Dendritic cell treated with granulocyte-macrophage colony-stimulating factor and Interleukin-4, amounts not matched to agents 40 ng/mL and 50 ng/mL, for 4 days (primary cell): ENCODE measurements around the gene MID1.

ENCODE experiments used
- H3K27ac Mint-ChIP-seq: one replicate; pipeline ENCODE4 v1.8.0; 2022; ENCODE audit warnings: mild to moderate bottlenecking, mixed read lengths
- H3K27me3 Mint-ChIP-seq: one replicate; pipeline ENCODE4 v1.8.0; 2022; ENCODE audit warnings: mild to moderate bottlenecking, mixed read lengths
- H3K36me3 Mint-ChIP-seq: one replicate; pipeline ENCODE4 v1.8.0; 2022; ENCODE audit warnings: low read depth, mixed read lengths
- H3K4me1 Mint-ChIP-seq: one replicate; pipeline ENCODE4 v1.8.0; 2022; ENCODE audit warnings: low read depth, mixed read lengths
- H3K4me3 Mint-ChIP-seq: one replicate; pipeline ENCODE4 v1.8.0; 2022; ENCODE audit warnings: mild to moderate bottlenecking, moderate library complexity, mixed read lengths
- H3K9me3 Mint-ChIP-seq: one replicate; pipeline ENCODE4 v1.8.0; 2022; ENCODE audit warnings: mixed read lengths
- intact Hi-C: fragments of 100-400 bp; cut with micrococcal nuclease; formaldehyde crosslinking; loops from one replicate; pipeline ENCODE4 v1.15.0; 2022

Gene MID1, protein sequence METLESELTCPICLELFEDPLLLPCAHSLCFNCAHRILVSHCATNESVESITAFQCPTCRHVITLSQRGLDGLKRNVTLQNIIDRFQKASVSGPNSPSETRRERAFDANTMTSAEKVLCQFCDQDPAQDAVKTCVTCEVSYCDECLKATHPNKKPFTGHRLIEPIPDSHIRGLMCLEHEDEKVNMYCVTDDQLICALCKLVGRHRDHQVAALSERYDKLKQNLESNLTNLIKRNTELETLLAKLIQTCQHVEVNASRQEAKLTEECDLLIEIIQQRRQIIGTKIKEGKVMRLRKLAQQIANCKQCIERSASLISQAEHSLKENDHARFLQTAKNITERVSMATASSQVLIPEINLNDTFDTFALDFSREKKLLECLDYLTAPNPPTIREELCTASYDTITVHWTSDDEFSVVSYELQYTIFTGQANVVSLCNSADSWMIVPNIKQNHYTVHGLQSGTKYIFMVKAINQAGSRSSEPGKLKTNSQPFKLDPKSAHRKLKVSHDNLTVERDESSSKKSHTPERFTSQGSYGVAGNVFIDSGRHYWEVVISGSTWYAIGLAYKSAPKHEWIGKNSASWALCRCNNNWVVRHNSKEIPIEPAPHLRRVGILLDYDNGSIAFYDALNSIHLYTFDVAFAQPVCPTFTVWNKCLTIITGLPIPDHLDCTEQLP

DNA sequence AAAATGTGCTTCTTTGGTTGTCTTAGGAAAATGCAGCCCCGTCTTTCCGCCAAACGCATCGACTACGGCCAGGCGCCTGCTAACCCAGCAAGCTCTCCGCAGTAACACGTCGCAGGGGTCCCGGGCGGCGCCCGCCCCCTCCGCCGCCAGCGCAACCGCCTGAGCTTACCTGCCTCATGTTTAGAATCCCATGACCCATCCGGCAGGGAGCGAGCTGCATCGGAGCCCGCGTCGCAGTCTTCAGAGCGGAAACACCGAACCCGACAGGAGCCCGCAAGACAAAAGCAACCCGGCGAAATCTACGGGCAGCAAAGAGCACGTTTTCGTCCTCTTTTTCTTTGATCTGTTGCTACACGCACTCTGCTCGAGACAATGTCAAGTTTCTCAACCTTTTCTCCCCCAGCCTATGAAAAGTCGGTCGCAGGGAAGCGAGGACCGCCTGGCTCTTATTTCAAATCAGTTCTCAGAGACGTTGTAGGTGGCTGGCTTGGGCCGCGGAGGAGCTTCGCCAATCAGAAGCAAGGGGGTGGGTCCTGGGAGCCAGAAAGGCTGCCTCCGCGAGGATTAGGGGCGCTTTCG lies at the start of gene MID1:
Gene MID1 (minus strand): TSS at position 465 of the 579 bp plus-strand sequence. CDS start 53,038 bp downstream, outside the sequence.
- Mint-ChIP-seq H3K27me3 (peaks cover 57% of the 10 kb centered on the region), H3K9me3 (no peaks in the 10 kb centered on the region), H3K4me1 (peaks cover 11% of the 10 kb centered on the region), H3K36me3 (no peaks in the 10 kb centered on the region), H3K27ac (no peak within 1 kb of the TSS), H3K4me3 (peak within 1 kb of the TSS; percentile 75)
- intact Hi-C loops = no loop called here

DNA sequence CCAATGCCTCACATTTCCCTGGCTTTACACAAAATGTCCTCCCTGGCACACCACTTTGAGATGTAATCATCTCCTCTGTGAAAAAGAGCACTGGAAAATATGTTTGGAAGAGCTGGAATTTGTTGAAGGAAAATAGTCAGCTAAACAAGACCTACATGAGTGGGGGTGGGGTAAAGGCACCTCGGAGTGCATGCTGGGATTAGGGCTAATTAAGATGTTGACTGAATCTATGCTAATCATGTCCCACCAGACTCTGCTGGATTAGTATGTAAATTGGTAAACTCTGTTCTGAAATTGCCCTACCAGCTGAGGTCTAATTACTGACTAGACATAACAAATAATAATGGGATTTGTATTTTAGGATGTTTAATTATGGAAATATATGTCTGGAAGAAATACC lies 46.8 kb upstream of the MID1 start:
- H3K4me3 Mint-ChIP-seq = no peak overlapping the region
- H3K27ac Mint-ChIP-seq = no peak overlapping the region
- no peaks in the 10 kb centered on the region for H3K36me3 Mint-ChIP-seq
- intact Hi-C loops = no loop called here
- no peaks in the 10 kb centered on the region for H3K4me1 Mint-ChIP-seq
- H3K9me3 Mint-ChIP-seq = no peaks in the 10 kb centered on the region
- H3K27me3 Mint-ChIP-seq = no peaks in the 10 kb centered on the region

DNA sequence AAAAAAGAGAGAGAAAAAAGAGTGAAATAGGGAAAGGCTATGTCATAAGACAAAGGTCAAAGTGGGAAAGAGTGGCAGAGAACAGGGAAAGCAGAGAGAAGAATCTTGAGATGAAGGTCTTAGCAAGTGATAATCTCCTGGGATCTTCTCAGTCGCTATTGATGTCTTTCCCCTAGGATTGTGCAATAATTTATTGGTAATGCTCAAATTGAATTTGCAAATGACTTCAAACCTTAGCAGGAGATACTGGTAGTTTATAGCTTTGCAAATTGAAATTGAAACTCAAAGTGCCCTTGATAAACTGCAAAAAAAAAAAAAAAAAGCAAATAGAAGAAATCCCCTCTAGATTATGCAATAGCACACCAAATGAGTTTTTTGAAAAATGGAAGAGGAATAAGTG lies 45.7 kb upstream of the MID1 start:
- Mint-ChIP-seq H3K4me3 (no peak overlapping the region), H3K36me3 (no peaks in the 10 kb centered on the region), H3K27ac (no peak overlapping the region), H3K9me3 (no peaks in the 10 kb centered on the region), H3K4me1 (no peaks in the 10 kb centered on the region), H3K27me3 (no peaks in the 10 kb centered on the region)
- intact Hi-C loops = no loop called here

DNA sequence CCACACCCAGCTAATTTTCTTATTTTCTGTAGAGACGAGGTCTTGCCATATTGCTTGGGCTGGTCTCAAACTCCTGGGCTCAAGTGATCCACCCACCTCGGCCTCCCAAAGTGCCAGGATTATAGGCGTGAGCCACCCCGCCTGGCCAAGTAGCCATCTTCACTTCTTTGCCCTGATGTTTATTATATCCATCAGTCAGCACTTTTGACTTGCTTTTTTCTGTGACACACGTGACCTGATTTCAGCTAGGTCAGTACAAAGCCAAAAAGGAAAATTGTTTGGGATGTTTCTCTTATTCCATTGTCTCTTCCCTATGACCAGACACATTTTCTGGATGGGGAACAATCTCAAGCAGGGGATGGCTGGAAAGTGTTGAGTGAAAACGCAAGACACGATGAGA lies 45.3 kb upstream of the MID1 start:
- Mint-ChIP-seq H3K36me3 (no peaks in the 10 kb centered on the region), H3K4me1 (no peaks in the 10 kb centered on the region), H3K4me3 (no peak overlapping the region), H3K27ac (no peak overlapping the region), H3K27me3 (no peaks in the 10 kb centered on the region), H3K9me3 (no peaks in the 10 kb centered on the region)
- intact Hi-C loops = no loop called here

DNA sequence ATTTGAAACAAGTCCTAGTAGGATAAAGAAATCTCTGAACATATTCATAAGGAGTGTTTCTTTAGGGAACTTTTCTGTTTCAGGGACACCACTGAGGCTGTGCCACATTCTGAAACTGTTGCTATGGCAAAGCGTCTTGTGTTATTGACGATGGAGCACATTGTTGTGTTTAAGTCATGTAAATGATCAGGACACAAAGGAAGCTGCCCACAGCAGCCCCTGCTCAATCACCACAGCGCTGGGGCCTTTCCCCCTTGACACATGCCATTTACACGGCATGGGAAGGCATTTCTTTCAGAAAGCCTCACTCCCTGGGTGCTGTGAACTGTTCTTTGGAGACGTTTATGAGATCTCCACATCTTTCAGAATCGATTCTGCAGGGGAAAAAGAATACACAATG lies 39.8 kb upstream of the MID1 start:
- no peak overlapping the region for H3K4me3 Mint-ChIP-seq
- H3K27ac Mint-ChIP-seq = no peak overlapping the region
- no peaks in the 10 kb centered on the region for H3K9me3 Mint-ChIP-seq
- no peaks in the 10 kb centered on the region for H3K4me1 Mint-ChIP-seq
- H3K27me3 Mint-ChIP-seq = no peaks in the 10 kb centered on the region
- intact Hi-C loops = no loop called here
- H3K36me3 Mint-ChIP-seq = no peaks in the 10 kb centered on the region

DNA sequence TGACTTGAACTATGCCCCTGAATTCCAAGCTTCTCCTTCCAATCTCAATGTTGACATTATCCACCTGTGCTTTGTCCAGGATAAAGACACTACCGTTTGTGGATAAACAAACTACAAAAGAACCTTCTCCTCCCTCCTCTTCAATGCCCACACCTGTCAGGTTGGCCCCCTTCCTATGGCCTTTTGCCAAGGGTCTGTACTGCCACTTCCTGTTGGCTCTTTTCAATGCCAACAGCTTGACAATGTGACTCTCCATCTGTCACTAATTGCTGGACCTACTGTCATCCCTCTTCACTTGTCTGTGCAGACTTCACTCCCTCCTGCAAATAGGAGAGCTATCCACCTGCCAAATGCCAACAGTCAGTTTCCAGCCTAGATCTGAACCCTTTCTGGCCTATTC lies 35.8 kb upstream of the MID1 start:
- Mint-ChIP-seq H3K27ac (no peak overlapping the region), H3K27me3 (no peaks in the 10 kb centered on the region), H3K4me1 (no peaks in the 10 kb centered on the region), H3K9me3 (no peaks in the 10 kb centered on the region), H3K36me3 (no peaks in the 10 kb centered on the region), H3K4me3 (no peak overlapping the region)
- intact Hi-C loops = no loop called here

DNA sequence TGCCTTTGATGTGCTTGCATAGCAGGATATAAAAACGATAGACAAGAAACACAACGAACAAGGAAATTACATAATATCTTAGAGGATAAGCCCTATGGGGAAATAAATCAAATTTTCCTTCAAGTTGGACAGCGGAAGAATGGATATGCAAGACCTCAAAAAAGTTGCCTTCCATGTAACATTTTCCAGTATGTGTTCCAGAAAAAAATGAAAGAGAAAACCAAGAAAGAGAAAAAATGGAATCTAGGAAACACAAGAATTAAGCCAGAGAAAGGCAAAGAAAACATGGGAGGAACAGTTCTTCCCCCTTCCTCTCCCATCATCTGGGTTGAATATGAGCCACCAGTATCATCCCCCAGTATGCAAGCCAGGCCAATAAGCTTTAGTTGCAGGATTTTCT lies 34.6 kb upstream of the MID1 start:
- no peak overlapping the region for H3K4me3 Mint-ChIP-seq
- intact Hi-C loops = no loop called here
- no peaks in the 10 kb centered on the region for H3K4me1 Mint-ChIP-seq
- no peak overlapping the region for H3K27ac Mint-ChIP-seq
- H3K27me3 Mint-ChIP-seq = no peaks in the 10 kb centered on the region
- H3K9me3 Mint-ChIP-seq = no peaks in the 10 kb centered on the region
- no peaks in the 10 kb centered on the region for H3K36me3 Mint-ChIP-seq

DNA sequence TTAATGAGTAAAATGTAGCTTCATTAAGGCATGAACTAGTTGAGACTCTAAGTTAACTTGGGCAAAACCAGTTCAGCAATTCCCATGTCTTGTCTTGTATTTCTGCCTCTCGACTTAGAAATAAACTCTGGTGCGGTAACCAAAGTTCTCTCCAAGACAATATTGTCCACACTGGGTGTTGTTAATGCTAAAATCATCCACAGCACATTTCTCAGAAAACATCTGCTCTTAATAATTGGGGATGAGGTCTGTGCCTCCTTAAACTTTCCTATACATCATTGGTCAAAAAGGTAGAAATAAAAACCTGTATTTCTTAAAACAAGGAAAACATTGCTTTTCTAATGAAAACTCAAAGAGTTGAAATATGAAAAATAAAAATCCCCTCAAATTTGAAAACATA lies 32.9 kb upstream of the MID1 start:
- Mint-ChIP-seq H3K27me3 (no peaks in the 10 kb centered on the region), H3K36me3 (no peaks in the 10 kb centered on the region), H3K27ac (no peak overlapping the region), H3K4me3 (no peak overlapping the region), H3K9me3 (no peaks in the 10 kb centered on the region), H3K4me1 (no peaks in the 10 kb centered on the region)
- intact Hi-C loops = no loop called here

DNA sequence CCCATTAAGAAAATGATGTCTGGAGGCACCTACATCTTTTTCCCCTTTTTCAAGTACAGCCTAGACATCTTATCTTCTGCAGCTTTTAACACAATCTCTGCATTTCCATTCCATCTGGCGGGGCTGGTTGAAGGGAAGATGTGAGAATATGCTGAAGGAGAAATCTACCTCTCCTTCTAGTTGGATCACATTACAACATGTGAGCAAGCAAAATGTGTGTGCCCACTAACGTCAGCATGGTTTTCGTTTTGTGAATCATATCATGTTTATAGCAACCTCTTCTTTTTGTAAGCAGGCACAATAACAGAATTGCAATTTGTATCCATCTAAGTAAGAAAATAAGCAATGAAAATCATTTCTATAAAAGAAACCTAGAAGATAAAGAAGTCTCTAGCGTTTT lies 28.9 kb upstream of the MID1 start:
- Mint-ChIP-seq H3K27me3 (no peaks in the 10 kb centered on the region), H3K36me3 (no peaks in the 10 kb centered on the region), H3K9me3 (no peaks in the 10 kb centered on the region), H3K4me3 (no peak overlapping the region), H3K27ac (no peak overlapping the region), H3K4me1 (no peaks in the 10 kb centered on the region)
- intact Hi-C loops = no loop called here

DNA sequence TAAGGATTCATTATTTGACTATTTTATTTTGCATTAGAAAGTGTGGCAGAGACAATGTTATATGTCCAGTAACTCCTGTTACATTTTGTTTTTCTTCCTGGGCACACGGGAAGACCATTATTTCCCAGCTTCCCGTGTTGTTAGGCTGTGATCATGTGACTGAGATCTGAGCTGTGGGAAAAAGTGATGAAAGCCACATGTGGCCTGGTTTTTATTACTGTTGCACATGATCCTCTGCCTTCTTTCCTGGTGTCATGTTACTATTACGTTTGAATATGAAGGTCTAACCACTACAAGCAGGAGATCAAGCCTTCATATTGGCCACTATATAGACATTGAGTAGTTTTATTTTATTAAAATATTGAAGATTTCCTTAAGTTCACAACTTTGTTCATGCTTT lies 28.2 kb upstream of the MID1 start:
- no peaks in the 10 kb centered on the region for H3K36me3 Mint-ChIP-seq
- H3K27ac Mint-ChIP-seq = no peak overlapping the region
- no peak overlapping the region for H3K4me3 Mint-ChIP-seq
- H3K9me3 Mint-ChIP-seq = no peaks in the 10 kb centered on the region
- intact Hi-C loops = no loop called here
- H3K4me1 Mint-ChIP-seq = no peaks in the 10 kb centered on the region
- no peaks in the 10 kb centered on the region for H3K27me3 Mint-ChIP-seq

DNA sequence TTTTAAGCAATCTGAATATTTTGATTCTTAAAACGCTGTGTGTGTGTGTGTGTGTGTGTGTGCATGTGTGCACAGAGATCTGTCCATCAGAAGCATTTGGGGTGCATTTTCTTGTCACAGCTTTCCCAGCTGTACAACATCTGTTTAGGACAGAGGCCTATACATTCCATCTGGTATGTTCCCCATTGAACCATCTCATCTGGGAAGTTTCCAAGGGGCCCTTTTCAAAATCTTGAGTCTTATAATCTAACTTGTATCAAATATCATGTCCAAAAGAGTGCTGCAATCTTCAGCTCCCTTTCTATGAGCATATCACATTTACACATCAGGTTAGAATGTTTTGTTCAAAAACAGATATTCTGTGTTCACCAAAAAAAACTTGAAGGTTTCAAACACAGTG lies 16.5 kb upstream of the MID1 start:
- intact Hi-C loops = no loop called here

DNA sequence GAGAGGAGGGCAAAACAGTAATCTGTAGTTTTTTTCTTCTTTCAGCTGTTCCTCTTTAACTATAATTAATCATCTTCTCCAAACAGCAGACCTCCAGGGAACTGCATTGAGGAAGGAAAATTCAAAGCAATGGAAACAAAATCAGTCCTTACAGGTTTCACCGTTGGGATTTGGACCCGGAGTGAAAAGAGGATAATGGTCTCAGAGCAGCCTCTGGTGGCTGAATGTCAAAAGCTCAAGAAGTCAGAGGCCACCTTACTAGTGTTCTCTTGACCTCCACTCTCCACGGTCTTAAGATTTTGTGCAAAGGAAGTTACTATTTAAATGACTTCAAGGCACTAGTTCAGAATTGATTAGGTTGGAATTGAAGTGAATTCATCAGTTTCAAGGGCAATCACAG lies 16.0 kb upstream of the MID1 start:
- intact Hi-C loops = no loop called here
- H3K36me3 Mint-ChIP-seq = no peaks in the 10 kb centered on the region
- no peak overlapping the region for H3K27ac Mint-ChIP-seq
- H3K4me1 Mint-ChIP-seq = no peaks in the 10 kb centered on the region
- no peaks in the 10 kb centered on the region for H3K9me3 Mint-ChIP-seq
- no peak overlapping the region for H3K4me3 Mint-ChIP-seq
- H3K27me3 Mint-ChIP-seq = no peaks in the 10 kb centered on the region

More for the DNA sequence above, 16.5 kb upstream of the MID1 start:
- Mint-ChIP-seq H3K4me1 (no peaks in the 10 kb centered on the region), H3K9me3 (no peaks in the 10 kb centered on the region), H3K4me3 (no peak overlapping the region), H3K27me3 (no peaks in the 10 kb centered on the region), H3K36me3 (no peaks in the 10 kb centered on the region), H3K27ac (no peak overlapping the region)

DNA sequence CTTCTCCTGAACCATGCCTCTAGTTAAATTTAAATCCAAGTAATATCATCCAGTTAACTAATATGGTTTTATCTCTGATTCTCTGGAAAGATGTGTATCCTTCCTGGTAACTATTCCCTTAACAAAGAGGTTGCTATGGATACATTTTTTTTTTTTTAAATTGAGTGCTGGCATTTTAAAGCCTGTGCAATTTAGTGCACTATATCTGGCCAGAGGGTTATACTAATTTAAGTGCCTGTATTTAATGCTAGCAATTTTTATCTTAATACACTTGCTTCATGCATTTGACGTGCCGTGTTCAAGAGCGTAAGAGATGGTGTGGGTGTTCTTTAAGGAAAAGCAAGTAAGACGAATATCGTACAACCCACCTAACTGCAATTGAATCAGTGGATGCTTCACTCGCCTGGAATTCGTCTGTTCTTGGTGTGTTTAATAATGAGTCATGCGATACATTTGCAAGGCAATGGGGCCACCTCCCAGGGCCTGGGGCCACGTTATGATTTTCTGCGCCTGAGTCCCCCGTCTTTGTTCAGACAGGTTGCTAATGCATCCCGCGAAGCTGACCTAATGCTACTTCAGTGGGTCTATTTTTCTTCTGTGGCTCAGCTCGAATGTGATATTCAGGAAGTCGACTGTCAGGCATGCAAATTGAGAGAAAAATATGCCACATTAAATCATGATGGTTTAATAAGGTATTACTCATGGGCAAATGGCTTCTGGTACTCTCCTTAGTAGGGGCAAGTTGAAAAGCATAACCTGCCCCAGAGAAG lies 14.2 kb upstream of the MID1 start:
- Mint-ChIP-seq H3K4me3 (no peak overlapping the region), H3K27me3 (no peaks in the 10 kb centered on the region)
- intact Hi-C loops = no loop called here

DNA sequence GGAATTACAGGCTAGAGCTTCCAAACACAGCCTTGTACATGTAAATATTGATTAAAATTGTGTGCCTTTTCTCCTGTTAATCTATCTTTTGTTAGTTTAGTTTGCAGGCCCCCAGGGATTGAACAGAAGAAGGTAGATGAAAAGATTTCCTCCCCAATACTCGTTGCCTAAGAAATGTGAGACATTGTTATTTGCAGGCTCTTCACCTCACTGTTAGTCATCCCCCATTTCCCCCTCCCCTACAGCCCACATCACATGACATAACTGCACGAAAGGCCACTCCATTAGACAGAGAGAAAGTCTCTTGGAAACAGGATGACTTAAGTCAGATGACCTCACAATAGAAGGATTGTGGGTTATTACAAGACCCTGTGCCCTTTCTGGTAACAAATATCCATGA lies 13.3 kb upstream of the MID1 start:
- peaks cover 5% of the 10 kb centered on the region for H3K4me1 Mint-ChIP-seq
- no peak overlapping the region for H3K27ac Mint-ChIP-seq
- no peaks in the 10 kb centered on the region for H3K9me3 Mint-ChIP-seq
- no peaks in the 10 kb centered on the region for H3K27me3 Mint-ChIP-seq
- H3K36me3 Mint-ChIP-seq = no peaks in the 10 kb centered on the region
- H3K4me3 Mint-ChIP-seq = no peak overlapping the region
- intact Hi-C loops = no loop called here

More for the DNA sequence above, 14.2 kb upstream of the MID1 start:
- Mint-ChIP-seq H3K27ac (no peak overlapping the region), H3K36me3 (no peaks in the 10 kb centered on the region), H3K4me1 (peaks cover 5% of the 10 kb centered on the region), H3K9me3 (no peaks in the 10 kb centered on the region)
